HG02759 (cell line): ENCODE results near the gene SERINC5.
"Not testable (repeated sequence)": the region's sequence is repeated elsewhere in the genome, so short reads cannot be mapped to it uniquely, and the experiment has no call there.

ENCODE experiments used
- ATAC-seq: cut with Tn5 transposase; IDR thresholded peaks from one replicate; pipeline ENCODE4 v1.9.1; 2021; ENCODE audit warnings: mild to moderate bottlenecking, moderate library complexity; ENCODE audit not compliant: unreplicated experiment

The SERINC5 gene

DNA sequence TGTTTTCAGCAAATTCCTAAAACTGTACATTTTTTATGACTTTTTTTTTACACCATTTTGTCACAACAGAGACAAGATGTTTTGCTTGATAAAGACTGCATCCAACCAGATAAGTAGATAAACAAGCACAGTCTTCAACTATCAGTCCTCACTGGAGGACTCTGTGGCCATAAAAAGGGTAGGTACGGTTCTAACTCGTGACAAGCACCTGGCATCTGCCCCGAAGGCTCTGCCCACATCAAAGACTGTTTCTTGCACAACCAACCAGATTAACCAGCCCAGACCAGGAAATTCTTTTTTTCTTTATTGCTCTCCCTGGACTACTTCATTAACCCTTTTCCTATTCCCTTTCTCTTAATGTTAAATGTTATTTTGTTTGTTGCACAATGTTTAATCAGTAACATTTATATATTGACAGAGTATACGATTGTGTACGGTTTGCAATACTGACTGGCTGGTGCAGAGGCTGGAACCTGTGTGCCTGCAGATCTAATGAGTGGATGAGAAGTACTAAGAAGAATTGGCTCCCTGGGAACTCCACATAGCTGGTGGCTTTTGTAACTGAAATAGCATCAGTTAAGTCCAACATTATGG is 74.1 kb downstream of the SERINC5 start:
- ATAC-seq: no peak

DNA sequence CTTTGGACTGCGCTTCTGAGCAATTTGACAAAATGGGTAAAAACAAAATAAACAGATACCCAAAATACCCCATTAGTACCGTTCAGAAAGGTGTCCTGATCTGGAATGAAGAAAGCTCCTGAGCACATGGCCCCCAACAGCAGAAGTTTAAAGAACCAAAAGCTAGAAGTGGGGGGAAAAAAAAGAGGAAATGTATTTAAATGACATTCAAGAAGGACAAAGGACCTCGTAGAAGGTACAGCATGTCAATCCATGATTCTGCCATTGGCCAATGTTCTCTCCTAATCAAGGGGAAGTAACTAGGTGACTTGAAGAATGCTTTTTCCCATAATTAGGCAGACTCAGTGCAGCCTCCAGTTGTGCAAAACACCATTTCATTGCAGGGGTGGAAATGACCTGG is 78.6 kb downstream of the SERINC5 start:
- ATAC-seq: no peak

GRCh38 chr5:80175337-80175736 is 80.5 kb downstream of the SERINC5 start:
- no peak for ATAC-seq

DNA sequence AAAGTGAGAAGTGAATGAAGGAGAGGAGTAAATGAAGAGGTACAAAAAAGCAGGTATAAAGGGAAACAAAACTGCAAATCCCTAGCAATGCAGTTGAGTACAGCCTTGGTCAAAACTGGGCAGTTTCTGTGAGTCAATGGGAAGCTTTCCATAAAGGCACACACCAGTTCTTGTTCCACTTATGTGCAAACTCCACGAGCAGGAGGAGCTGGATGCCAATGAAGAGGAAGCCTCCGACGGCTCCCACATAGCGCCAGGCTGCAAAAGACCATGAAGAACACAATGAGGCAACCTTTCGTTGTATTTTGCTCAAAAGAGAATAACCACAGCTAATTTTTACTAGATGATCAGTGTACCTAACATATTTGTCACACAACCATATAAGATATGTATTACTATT is 81.1 kb downstream of the SERINC5 start:
- no peak for ATAC-seq

GRCh38 chr5:80172067-80172695 is 83.7 kb downstream of the SERINC5 start:
- no peak for ATAC-seq

- no peak for ATAC-seq
Observed at GRCh38 chr5:80170117-80170535, 85.7 kb downstream of the SERINC5 start.

DNA sequence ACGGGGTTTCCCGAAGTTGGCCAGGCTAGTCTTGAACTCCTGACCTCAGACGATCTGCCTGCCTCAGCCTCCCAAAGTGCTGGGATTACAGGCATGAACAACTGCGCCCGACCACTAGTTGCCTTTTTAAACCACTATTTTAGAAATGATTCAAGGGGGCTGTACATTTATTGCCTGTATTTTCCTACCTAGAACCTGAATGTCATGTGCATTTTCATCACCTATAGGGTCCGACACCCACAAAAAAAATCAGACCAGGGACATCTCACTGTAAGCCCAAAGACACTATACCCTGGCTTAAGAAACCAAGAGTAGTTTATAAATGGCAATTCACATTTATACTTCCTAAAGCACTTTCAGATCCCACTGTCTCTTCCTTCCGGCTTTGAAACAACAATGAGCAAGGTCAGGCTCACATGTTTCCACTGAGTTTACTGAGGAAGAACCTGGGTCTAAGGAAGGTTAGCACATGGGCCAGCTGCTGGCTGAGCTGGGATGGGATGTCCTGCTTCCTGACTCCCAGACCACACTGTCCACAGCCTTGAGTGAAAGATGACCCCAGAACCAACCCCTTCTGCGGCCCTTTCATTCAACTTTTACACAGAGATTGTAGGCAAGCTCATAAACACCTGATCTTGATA is 87.3 kb downstream of the SERINC5 start:
- no peak for ATAC-seq

- ATAC-seq: no peak
Observed at GRCh38 chr5:80165452-80165851, 90.4 kb downstream of the SERINC5 start.

DNA sequence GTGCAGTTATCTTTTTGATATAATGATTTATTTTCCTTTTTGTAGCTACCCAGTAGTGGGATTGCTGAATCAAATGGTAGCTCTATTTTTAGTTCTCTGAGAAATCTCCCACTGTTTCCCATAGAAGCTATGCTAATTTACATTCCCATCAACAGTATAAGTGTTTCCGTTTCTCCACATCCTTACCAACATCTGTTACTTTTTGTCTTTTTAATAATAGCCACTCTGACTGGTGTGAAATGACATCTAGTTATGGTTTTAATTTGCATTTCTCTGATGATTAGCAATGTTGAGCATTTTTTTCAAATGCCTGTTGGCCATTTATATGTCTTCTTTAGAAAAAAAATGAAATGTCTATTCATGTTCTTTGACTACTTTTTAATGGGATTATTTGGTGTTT is 94.7 kb downstream of the SERINC5 start:
- ATAC-seq: no peak

- ATAC-seq: no peak
Observed at GRCh38 chr5:80160242-80160641, 95.6 kb downstream of the SERINC5 start.

DNA sequence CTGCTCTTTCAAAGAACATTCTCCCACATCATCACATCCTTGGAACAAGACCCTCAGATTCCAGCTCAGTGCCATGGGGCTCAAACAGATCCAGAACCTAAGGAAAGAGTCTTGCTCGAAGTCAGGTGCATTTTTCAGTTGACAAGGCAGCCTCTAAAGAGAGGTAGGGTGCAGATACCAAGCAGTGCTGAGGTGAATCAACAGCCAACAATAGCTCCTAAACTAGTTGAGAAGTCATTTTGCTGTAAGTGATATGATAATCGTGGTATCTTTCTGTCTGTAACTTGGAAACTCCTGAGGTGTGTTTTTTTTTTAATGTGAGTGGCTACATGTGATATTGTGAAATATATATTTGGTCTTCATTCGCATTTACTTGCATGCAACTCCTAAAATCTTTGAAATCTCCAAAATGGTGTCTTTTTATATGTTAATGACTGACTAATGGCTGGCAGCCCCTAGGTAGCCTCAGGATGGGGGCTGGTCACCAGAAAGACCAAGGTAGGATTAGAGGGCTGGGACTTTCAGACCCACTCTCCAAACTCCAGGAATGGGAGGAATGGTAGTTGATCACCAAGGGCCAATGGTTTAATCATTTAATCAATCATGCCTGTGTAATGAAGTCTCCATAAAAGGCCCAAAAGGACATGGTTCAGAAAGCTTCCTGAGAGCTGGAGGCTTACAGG is 96.6 kb downstream of the SERINC5 start:
- ATAC-seq: no peak

DNA sequence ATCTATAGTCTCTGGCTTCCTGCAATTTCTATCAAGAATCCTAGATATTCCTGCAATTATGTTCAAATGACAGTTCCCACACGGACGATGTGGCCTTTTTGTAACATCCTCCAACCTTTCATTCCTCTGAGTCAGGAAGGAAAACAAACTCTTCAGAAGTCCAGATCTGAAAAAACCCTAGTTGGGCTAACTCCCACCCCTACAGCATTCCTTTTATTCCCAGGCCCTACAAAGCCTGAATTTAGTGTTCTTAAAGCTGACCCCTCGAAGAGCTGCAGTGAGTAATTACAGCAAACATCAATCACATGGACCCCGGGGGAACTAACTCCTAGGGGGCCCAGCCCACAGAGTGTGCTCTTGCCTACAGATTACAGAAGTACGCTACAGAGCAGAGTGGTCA is 99.7 kb downstream of the SERINC5 start:
- no peak for ATAC-seq

GRCh38 chr5:80154749-80155148 is 101.1 kb downstream of the SERINC5 start:
- no peak for ATAC-seq

DNA sequence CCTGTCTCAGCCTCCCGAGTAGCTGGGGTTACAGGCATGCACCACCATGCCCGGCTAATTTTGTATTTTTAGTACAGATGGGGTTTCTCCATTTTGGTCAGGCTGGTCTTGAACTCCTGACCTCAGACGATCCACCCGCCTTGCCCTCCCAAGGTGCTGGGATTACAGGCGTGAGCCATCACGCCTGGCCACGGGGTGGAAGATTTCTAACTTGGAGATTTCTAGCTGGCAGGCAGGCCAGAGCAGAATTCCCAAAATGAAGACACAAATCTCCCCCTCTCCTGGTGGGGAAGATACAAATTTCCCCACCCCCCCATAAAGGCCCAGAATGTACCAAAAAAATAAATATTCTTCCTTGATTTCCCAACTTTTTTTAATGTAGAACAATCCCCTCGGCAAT is 101.6 kb downstream of the SERINC5 start:
- ATAC-seq: not testable (repeated sequence)

DNA sequence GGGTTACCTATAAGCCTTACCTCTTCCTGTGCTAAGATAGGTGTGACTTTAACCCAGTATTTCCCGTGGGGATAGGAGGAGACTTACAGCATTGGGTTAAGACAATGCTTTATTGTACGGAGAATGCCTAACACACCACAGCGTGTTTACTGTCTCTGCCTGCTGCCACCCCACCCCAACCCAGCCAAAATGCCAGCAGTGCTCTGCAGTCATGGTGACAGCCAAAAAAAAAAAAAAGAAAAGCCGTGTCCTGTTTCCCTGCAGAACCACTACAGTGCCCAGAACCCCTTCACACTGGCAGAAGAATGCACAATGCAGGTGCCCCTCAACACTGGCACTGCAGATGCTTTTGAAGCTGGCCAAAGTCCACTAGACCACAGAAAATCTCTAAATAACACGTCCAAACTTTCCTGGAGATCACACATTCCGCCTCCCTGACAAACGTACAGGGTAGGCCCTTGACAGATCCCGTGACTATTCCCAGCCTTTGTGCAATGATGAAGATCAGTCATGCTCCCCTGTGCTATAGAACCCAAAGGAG is 102.2 kb downstream of the SERINC5 start:
- no peak for ATAC-seq

DNA sequence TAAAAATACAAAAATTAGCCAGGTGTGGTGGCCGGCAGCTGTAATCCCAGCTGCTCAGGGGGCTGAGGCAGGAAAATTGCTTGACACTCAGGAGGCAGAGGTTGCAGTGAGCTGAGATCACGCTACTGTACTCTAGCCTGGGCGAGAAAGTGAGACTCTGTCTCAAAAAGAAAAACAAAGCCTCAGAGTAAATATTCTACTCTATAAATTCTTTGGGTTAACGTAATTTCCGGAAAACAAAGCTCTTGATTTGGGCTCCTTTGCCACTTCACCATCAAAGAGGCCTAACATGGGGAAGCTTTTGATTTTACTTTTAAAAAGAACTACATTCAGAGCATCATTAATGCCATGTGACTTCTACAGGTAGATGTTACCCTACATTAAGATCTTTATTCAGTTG is 103.1 kb downstream of the SERINC5 start:
- ATAC-seq: no peak

GRCh38 chr5:80151890-80152289 is 104.0 kb downstream of the SERINC5 start:
- no peak for ATAC-seq

DNA sequence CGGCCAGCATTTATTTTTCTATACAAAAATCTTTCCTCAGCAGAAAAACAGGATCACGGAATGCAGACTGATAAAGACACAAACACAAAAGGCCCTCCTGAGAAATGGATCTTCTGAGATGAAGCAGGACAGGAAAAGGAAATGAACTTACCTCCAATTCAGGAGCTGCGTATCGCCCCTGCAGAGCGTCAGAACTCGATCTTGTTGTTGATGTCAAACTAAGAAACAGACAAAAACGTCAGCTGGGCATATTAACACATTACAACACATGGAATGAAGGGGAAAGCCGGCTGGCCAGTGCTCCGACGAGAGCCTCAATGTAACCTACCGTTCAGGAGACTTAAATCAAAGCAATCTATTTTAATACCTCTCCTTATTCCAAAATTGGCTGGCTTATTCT is 105.1 kb downstream of the SERINC5 start:
- ATAC-seq: no peak

DNA sequence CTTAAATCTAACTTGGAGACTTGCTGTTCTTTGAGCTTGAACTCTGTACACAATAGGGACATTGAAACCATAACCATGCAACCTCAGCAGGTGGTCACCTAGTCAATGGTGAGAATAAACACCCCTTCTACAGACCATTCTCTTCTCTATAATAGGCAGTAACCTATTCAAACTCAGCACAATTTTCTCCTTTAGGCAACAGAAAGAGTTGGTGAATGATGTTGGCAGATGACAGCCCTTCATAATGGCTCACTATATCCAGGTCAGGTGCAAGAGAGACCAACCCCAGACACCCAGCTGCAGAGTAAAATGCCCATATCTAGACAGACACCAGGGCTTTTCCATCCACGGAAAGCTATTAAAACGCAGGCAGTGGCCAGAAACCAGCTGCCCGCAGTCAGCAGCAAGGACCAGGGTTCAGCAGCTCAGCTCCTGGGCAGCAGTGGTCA is 106.7 kb downstream of the SERINC5 start:
- ATAC-seq: no peak

DNA sequence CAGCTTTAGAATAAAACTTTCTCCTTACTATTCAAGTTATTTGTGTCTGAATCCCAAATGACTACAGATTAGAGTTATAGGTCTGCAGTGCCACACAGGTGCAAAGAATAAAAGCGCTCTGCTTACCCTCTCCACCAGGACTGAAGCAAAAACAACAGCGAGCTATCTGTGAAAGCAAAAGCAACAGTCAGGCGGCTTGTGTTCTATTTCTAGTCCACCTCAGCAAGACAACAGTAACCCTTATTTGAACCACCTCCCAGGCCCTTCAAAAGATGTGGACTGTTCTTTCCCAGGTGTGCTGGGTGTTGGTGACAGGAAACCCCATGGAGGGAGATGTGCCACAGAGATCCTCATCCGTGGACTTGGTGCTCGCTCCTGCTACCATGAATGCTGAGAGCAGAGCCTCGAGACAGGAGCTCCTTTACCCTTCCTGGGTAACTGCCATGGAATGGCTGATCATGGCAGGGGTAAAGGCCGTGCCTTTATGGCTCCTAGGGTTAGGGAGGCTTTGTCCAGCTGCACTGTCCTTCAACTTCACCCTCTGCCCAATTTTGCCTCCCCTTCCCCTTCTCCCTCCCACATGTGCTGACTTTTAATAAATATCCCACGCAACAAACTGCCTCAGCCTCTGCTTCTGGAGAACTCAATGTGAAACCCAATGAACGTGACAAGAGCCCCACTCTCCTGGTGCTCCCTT is 108.6 kb downstream of the SERINC5 start:
- ATAC-seq: no peak

- no peak for ATAC-seq
Observed at GRCh38 chr5:80146046-80146445, 109.8 kb downstream of the SERINC5 start.
